HG03521 (cell line): Measurements from ENCODE around the gene LRRC32.

Source experiments
- ATAC-seq: cut with Tn5 transposase; IDR thresholded peaks from one replicate; pipeline ENCODE4 v1.9.1; 2021; ENCODE audit warnings: mild to moderate bottlenecking, moderate library complexity; ENCODE audit not compliant: unreplicated experiment

The LRRC32 gene

GRCh38 chr11:76682106-76682505 is 11.6 kb upstream of the LRRC32 start:
- ATAC-seq: no peak

DNA sequence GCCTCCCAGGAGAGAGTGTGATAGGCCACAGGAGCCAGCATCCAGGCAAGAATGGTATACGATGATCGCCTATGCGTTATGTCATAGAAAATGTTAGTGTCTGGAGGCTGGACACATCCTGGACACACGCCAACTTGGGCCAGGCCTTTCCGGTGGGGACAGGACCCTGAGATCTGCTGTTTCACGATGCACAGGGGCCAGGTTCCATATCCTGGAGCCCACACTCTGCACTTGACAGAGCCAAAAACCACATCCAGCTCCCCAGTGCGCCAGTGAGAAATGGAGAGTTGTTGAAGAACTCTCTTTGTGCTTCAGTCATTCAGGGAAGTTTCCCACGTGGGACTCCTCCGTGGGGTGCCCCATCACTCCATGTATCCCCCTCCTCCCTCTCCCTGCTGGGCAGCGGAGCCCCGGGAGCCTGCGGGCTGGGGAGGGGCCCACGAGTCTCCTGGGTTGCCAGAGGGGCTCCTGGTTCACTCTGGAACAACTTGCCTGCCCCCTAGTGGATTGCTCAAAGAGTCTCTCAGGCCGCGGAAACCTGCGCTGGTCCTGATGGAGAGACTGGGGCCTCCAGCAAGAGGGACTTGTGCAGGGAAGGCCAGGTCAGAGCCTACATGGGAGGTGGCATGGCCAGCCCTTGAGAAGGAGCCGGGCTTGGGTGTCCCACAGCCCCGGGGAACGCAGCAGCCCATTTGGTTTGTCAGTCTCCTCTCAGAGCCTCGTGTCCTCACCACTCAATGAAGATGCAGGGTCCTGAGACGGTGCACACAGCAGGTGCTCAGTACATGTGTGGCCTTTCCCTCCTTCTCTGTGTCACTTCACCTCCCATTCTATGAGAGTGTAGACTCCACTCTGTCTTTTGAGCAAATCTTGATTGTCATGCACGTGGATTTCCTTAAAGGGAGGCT is 10.2 kb upstream of the LRRC32 start:
- ATAC-seq: no peak

- ATAC-seq: no peak
Observed at GRCh38 chr11:76678321-76678720, 7.8 kb upstream of the LRRC32 start.

- ATAC-seq: no peak
Observed at GRCh38 chr11:76677458-76677765, 6.9 kb upstream of the LRRC32 start.

DNA sequence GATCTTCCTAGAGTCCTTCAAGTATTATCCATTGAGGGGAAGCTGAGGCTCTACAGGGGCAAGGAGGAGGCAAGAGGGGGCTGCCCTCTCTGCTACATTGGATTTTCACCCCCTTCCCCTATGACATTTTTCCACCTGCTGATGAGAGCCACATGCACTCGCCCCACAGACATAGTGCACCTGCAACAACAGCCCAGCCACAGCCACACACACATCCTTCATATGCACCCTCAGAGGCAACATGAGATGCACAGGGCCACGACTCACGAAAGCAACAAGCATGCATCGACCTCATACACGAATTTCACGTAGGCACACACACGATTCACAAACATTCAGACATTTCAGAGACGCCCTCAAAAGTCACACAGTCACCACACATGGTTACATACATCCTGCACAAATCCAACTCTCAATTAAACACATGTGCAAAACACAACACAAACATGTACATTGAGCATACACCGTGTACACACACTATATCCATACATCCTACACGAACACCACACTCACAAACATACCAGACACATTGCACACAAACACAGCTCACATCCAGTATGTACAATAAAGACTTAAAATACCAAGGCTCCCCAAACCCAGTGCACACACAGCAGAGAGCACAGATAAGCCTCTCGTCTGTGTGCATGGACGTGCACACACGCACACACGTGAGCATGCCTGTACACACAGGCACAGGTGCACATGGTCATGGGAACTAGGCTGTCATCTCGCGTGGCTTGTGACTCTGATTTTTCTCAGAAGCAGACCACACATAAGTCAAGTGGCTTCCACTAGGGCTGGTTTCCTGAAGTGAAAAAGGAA is 6.3 kb upstream of the LRRC32 start:
- ATAC-seq: no peak

GRCh38 chr11:76674517-76675400 is 4.2 kb upstream of the LRRC32 start:
- no peak for ATAC-seq

DNA sequence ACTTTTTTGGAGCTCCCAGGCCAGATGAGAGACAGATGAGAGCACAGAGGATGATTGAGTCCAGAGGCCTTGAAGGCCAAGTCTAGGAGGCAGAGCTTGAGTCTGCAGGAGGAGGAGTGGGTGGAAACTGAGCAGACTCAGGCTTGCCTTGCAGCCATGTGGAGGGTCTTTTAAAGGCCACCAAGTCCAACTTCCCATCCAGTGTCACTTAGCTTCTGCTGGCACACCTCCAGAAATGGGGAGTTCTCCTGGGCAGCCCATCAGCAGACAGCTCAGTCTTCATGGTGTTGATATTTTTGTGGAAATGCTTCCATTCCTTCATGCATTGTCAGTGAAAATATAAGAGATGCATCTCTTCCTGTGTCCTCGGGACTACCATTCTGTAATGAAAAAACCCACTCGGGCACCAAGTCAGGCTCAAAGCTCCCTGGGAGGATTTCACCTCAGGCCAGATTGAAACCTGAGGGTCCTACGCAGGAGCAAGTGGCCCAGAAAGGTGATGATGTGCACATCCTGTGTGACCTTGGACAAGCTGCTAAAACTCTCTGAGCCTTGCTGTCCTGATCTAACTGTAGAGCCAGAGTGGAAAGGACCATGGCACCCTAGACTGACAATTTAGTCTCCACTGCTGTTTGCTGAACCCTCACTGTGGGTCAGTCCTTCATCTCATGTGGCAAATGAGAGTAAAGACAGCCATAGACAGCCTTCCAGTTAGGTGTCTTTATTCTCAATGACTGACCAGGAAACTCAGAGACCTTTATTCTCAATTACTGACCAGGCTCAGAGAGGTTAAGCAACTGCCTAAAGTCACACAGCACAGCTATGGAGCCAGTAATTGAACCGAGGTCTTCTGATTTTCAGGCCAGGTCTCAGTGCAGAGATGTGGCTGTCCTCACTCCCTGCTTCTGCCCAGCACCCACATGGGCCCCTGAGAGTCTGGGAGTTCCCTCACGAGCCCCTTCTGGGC is 2.9 kb upstream of the LRRC32 start:
- ATAC-seq: no peak

- peak; percentile 44 for ATAC-seq
Observed at GRCh38 chr11:76672431-76673175, 2.1 kb upstream of the LRRC32 start.

DNA sequence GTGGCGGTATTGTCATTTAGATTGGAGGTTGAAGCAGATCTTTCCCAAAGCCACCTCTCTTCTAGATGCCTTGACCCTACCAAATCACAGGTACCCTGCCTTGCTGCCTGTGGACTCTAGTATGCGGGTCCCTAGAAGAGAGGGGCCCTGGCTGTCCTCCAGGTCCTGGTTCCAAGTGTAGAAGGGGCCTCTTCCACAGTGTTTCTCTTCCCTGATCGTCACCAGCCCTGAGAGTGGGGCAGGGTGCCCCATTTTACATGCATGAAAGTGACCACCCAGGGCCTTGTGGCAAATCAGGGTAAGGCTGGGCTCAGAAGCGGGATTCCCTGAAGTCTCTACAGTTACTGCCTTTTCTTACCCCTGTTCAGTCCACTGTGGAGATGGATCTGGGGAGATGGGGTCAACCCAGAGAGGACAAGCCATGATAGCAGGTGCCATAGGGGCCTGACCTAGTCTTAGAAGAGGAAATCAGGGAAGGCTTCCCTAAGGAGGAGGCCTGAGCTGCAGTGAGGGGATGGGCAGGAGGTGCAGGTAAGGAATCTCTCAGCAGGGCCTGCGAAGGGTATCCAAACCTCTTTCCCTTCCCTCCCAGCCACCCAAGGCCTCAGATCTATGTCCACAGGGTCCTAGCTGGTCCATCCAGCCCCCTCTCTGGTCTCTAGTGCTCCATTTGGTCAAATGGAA is 1.2 kb upstream of the LRRC32 start:
- no peak for ATAC-seq

DNA sequence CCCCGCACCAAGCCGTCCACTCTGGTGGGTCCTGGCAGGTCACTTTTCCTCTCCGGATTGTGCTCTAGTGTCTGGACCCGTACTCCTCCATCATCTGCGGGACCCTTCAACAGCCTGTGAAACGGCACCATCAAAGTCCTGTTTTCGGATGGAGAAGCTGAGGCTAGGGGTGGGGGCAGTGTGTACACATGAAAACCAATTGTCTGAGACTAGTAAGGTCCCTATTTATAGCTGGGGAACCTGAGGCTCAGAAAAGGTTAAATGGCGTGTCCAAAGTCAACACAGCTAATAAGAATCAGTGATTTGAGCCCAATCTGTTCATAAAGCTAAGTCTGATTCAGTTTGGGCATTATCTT is 668 bp upstream of the LRRC32 start:
- no peak for ATAC-seq

DNA sequence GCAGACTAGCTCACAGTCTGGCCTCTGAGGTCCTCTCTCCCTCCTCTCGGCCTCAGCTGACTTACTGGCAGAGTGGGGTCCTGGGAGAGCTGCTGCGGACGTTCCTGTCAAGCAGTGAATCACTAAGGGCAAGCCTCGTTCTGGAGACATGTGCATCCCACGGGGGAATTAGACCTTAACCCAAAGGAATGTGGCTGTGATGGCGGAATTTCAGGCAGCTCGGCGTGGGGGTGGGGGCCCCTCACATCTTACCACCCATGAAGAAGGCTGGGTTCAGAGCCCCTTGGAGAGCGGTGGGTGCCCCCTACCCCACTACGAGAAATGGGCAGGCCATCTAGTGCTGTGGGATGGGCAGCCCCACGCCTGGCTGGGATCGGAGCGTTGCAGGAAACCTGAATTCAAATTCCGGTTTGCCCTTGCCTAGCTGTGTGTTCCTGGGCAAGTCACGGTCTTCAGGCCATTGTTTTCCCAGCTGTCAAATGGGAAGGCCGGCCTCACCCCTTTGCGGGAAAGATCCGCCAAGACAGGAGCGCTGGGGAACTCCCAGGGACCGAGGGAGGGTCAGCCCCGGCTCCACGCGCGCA is 554 bp downstream of the LRRC32 start:
- no peak for ATAC-seq

DNA sequence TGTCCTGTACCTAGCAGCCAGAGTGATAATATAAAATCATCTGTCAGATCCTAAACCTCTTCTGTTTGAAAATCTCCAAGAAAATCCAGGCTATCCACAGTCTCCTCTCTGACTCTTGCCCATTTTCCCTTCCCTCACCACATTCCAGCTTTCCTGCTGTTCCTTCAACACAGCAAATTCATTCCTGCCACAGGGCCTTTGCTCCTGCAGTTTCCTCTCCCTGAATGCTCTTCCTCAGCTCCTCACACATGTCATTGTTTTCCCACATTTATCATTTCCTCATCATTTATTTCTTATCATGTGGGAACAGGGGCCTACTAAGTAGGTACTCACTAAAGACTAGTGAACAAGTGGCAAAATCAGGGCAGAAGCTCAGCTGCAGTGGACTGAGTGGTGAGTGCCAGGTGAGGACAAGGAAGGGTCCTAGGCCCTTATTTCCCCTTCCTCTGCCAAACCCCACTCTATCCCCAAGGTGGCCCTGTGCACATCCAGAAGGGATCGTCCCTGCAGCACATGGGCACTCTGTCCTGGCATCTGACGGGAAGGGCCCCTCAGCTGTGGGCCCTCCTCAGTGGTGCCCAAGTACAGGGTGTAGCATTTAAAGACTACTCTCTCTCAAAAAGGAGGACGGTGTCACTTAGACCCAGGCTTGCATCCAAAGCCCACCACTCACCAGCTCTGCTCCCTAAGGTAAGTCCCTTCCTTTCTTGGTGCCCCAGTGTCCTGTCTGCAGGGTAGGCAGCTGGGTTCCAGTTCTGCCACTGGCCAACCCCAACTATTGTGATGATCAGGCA is 2.0 kb downstream of the LRRC32 start:
- ATAC-seq: no peak

DNA sequence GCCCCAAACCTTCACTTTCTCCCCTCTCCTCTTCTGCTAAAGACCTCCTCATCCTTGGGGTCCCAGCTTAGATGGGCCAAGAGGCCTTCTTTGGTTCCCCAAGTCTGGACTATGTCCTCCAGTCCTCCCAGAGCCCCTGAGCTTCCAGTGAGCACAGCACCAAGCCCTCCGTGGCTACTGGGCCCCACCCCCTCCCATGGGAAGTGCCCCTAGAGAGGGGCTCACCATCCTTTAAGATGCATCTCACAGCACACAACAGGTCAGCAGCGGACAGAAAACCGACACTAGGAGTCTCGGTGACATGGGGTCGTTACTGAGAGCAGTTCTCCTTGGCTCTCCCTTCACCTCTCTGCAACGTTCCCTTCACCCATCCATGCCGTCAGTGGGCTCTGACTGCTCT is 2.7 kb downstream of the LRRC32 start:
- ATAC-seq: no peak

- no peak for ATAC-seq
Observed at GRCh38 chr11:76667271-76667818, 3.2 kb downstream of the LRRC32 start.

GRCh38 chr11:76666830-76667229 is 3.7 kb downstream of the LRRC32 start:
- no peak for ATAC-seq

DNA sequence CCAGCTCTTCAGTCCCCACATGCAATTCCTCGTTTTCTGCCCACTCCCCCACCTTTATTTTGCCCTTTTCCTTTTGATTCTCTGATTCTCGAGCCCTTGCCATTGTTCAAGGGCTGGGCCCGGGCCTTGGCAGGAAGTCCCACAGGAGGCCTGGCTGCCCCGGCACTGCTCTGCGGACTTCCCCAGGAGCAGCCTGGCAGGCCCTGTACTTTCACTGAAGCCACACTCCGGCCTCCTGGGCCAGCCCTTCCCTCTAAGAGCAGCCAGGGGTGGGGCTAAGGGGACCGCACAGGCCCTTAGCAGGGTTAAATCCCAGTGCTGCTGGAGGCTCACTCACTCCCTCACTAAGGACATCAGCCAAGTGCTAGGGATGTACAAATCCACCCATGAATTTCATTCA is 4.1 kb downstream of the LRRC32 start:
- no peak for ATAC-seq

GRCh38 chr11:76665921-76666351 is 4.6 kb downstream of the LRRC32 start:
- ATAC-seq: no peak
